NCI-H1436 (cell line): Measurements from ENCODE around the gene PER3.
"Not testable (repeated sequence)": the region's sequence is repeated elsewhere in the genome, so short reads cannot be mapped to it uniquely, and the experiment has no call there.

Experiments used
- DNase-seq: peaks from one replicate; lab custom pipeline; 2025; lab: John Stamatoyannopoulos, UW

The PER3 gene

GRCh38 chr1:7780976-7781375 lies 3.1 kb upstream of the PER3 start:
- no peak for DNase-seq

- no peak for DNase-seq
These were observed 2.6 kb upstream of the PER3 start for GRCh38 chr1:7781501-7781900.

GRCh38 chr1:7781923-7782495 lies 2.1 kb upstream of the PER3 start:
- no peak for DNase-seq

GRCh38 chr1:7783178-7783711 lies 846 bp upstream of the PER3 start:
- DNase-seq = peak; percentile 54

GRCh38 chr1:7784492-7785071 lies 491 bp downstream of the PER3 start:
- no peak for DNase-seq

- no peak for DNase-seq
These were observed 1.0 kb downstream of the PER3 start for GRCh38 chr1:7785108-7785507.

GRCh38 chr1:7786795-7787194 lies 2.7 kb downstream of the PER3 start:
- no peak for DNase-seq

GRCh38 chr1:7789828-7790227 lies 5.7 kb downstream of the PER3 start:
- DNase-seq = no peak

GRCh38 chr1:7791027-7791426 lies 6.9 kb downstream of the PER3 start:
- not testable (repeated sequence) for DNase-seq

- no peak for DNase-seq
These were observed 11.3 kb downstream of the PER3 start for GRCh38 chr1:7795406-7795805.

GRCh38 chr1:7805460-7805859 lies 21.4 kb downstream of the PER3 start:
- no peak for DNase-seq

GRCh38 chr1:7808253-7808844 lies 24.3 kb downstream of the PER3 start:
- DNase-seq = peak; percentile 13

- DNase-seq = no peak
These were observed 25.7 kb downstream of the PER3 start for GRCh38 chr1:7809742-7810141.

- DNase-seq = no peak
These were observed 26.3 kb downstream of the PER3 start for GRCh38 chr1:7810395-7810794.

GRCh38 chr1:7811476-7811875 lies 27.4 kb downstream of the PER3 start:
- DNase-seq = no peak

- DNase-seq = no peak
These were observed 29.7 kb downstream of the PER3 start for GRCh38 chr1:7813677-7814373.

- no peak for DNase-seq
These were observed 37.2 kb downstream of the PER3 start for GRCh38 chr1:7821282-7821681.

GRCh38 chr1:7824701-7825100 lies 40.6 kb downstream of the PER3 start:
- no peak for DNase-seq

- no peak for DNase-seq
These were observed 42.3 kb downstream of the PER3 start for GRCh38 chr1:7826363-7826762.

GRCh38 chr1:7827126-7827955 lies 43.2 kb downstream of the PER3 start:
- DNase-seq = no peak

GRCh38 chr1:7831458-7831857 lies 47.4 kb downstream of the PER3 start:
- DNase-seq = no peak

- no peak for DNase-seq
These were observed 48.9 kb downstream of the PER3 start for GRCh38 chr1:7833035-7833434.
